Activated naive CD8-positive, alpha-beta T cell (primary cell): ENCODE measurements around the gene STEAP2.

ENCODE experiments used
- H3K27ac Mint-ChIP-seq: one replicate; pipeline ENCODE4 v1.8.0; 2021; ENCODE audit warnings: mixed read lengths
- H3K27me3 Mint-ChIP-seq: one replicate; pipeline ENCODE4 v1.8.0; 2021; ENCODE audit warnings: mixed read lengths
- H3K36me3 Mint-ChIP-seq: one replicate; pipeline ENCODE4 v1.8.0; 2021; ENCODE audit warnings: mixed read lengths
- H3K4me1 Mint-ChIP-seq: one replicate; pipeline ENCODE4 v1.8.0; 2021; ENCODE audit warnings: low read depth, mixed read lengths
- H3K4me3 Mint-ChIP-seq: one replicate; pipeline ENCODE4 v1.8.0; 2021; ENCODE audit warnings: mild to moderate bottlenecking, mixed read lengths
- H3K9me3 Mint-ChIP-seq: one replicate; pipeline ENCODE4 v1.8.0; 2021; ENCODE audit warnings: low read depth, mixed read lengths

Gene STEAP2

DNA sequence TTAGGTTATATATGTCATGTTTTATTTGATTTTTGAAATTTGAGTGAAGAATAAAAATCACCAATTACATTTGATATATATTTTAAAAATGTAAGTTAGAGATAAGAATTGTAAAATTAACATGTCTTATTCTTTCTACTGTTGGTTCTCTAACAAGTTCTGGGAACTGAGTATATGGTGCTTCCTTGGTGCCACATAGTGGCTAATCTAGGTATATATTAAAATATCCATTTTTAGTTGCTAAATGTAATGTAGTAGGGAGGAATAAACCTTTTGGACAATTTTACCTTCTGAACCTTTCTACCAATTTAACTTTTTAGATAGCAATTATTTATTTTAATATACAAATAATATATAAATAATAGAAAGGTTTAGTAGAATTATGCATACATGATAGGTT lies 50.9 kb downstream of the STEAP2 start:
- H3K36me3 Mint-ChIP-seq = no peaks in the 10 kb centered on the region
- H3K27ac Mint-ChIP-seq = no peak overlapping the region
- peaks cover 10% of the 10 kb centered on the region for H3K27me3 Mint-ChIP-seq
- no peaks in the 10 kb centered on the region for H3K9me3 Mint-ChIP-seq
- H3K4me1 Mint-ChIP-seq = no peaks in the 10 kb centered on the region
- H3K4me3 Mint-ChIP-seq = no peak overlapping the region

DNA sequence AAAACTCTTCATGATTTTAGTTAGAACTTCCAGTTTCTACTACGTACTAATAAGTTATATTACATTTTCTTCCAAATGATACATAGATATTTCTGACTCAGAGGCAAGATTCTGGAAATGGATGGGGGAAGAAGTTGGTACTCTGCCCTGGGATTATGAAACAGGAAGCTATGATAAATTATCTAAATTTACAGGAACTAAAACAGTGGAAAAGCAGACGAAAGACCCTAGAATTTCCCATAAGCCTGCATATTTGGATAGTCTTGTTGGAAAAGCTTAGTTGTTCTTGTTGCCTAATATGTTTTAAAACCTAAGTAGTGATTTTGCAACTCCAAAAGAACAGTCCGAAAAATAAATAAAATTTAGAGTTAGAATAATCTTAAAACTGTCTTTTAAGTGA lies 55.3 kb downstream of the STEAP2 start:
- Mint-ChIP-seq H3K4me1 (no peaks in the 10 kb centered on the region), H3K36me3 (no peaks in the 10 kb centered on the region), H3K9me3 (no peaks in the 10 kb centered on the region), H3K4me3 (no peak overlapping the region), H3K27me3 (peaks cover 10% of the 10 kb centered on the region), H3K27ac (no peak overlapping the region)

DNA sequence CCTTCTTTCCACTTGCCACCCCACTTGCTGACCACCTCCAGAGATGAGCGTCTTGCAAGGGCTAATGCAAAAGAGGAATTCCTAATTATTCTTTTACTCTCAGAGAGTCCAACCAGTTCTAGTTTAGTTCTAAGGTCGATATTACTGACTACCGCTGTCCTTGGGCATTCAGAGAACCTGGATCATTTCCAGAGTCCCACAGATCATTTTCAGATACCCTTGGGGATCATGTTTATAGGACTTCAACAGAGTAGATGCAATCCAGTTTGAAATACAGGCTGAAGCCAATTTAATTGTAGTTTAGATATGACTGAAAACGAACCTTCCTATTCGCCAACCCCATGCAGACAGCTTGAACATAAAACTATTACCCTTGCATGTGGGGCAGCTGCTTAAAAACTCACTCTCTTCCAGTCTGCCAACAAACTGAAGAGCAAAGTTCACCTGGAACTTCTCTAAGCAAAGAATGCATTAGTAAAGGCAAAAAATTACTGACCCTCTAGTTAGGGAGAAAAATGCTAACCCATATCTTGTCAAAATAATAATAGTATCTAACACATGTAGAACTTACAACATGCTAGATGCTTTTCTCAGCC lies 55.8 kb downstream of the STEAP2 start:
- H3K4me1 Mint-ChIP-seq = no peaks in the 10 kb centered on the region
- H3K27ac Mint-ChIP-seq = no peak overlapping the region
- H3K36me3 Mint-ChIP-seq = no peaks in the 10 kb centered on the region
- no peaks in the 10 kb centered on the region for H3K9me3 Mint-ChIP-seq
- no peak overlapping the region for H3K4me3 Mint-ChIP-seq
- H3K27me3 Mint-ChIP-seq = peaks cover 10% of the 10 kb centered on the region

GRCh38 chr7:90269163-90269562 lies 57.6 kb downstream of the STEAP2 start:
- H3K4me3 Mint-ChIP-seq = no peak overlapping the region
- peaks cover 10% of the 10 kb centered on the region for H3K27me3 Mint-ChIP-seq
- no peaks in the 10 kb centered on the region for H3K36me3 Mint-ChIP-seq
- H3K4me1 Mint-ChIP-seq = no peaks in the 10 kb centered on the region
- no peak overlapping the region for H3K27ac Mint-ChIP-seq
- H3K9me3 Mint-ChIP-seq = no peaks in the 10 kb centered on the region

DNA sequence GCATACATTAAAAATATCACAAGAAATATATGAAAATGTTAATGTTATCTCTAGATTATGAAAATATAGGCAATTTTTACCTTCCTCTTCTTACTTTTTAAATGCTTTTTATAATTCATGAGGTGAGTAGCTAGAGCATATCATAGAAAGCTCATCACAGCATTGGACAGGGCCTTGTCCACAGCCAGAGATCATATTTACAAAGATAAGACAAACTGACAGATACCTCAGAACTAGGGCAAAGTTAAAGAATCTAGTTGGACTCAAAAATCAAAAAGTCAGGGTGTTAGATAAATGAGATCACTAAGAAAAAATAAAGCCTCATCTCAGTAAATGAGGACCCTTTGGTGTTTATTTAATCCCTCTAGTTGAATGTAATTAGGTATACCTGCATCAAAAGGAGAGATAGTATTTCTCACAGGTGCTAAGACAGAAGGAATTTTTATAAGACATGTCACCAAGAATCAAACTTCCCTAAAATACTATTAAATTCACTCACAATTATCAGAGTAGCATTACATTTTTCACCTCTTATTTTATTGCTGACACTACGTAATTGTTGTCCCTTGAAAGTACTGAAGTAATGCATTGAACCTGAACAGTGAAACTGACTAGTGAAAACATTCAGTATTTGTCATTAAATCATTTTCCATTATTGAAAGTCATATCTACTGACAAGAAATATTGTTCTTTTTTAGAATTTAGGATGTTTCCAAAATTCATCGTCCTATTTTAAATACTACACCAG lies 59.1 kb downstream of the STEAP2 start:
- H3K36me3 Mint-ChIP-seq = no peaks in the 10 kb centered on the region
- no peak overlapping the region for H3K27ac Mint-ChIP-seq
- no peak overlapping the region for H3K4me3 Mint-ChIP-seq
- no peaks in the 10 kb centered on the region for H3K9me3 Mint-ChIP-seq
- peaks cover 6% of the 10 kb centered on the region for H3K27me3 Mint-ChIP-seq
- H3K4me1 Mint-ChIP-seq = no peaks in the 10 kb centered on the region

DNA sequence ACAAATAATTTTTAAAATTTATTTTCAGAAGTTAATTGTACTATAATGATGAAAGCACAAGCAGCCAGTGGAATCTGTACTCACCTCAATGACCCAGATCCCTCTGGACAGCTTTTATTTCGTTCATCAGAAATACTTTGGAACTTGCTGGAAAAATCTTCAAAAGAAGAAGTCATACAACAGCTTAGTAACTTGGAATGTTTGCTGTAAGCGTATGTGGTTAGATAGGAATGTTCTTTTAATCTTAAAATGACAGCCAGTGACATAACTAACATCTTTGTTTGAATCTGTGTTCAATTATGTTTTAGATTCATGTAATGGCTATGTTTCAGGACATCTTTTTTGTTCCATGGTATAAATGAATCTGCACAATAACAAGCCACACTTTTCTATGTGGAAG lies 60.2 kb downstream of the STEAP2 start:
- no peak overlapping the region for H3K4me3 Mint-ChIP-seq
- H3K36me3 Mint-ChIP-seq = no peaks in the 10 kb centered on the region
- H3K27ac Mint-ChIP-seq = no peak overlapping the region
- H3K9me3 Mint-ChIP-seq = no peaks in the 10 kb centered on the region
- H3K27me3 Mint-ChIP-seq = peaks cover 4% of the 10 kb centered on the region
- H3K4me1 Mint-ChIP-seq = no peaks in the 10 kb centered on the region

DNA sequence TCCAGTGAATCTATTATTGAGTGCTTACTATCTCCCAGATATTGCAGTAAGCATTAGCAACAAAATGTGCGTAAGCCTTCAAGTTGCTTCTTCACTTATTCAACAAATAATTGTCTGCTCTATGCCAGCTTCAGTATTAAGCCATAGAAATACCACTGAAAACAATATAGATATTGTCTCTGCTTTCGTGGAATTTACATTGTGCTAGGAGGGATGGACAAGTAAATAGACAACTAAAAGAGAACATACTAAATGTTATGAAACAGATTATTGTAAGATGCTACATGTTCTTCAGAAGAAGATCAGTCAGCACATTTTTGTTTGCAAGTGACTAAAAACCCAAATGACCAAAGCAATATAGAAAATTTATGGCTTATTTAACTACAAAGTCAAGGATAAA lies 60.7 kb downstream of the STEAP2 start:
- Mint-ChIP-seq H3K36me3 (no peaks in the 10 kb centered on the region), H3K27ac (no peak overlapping the region), H3K4me3 (no peak overlapping the region), H3K4me1 (no peaks in the 10 kb centered on the region), H3K27me3 (peaks cover 4% of the 10 kb centered on the region), H3K9me3 (no peaks in the 10 kb centered on the region)

DNA sequence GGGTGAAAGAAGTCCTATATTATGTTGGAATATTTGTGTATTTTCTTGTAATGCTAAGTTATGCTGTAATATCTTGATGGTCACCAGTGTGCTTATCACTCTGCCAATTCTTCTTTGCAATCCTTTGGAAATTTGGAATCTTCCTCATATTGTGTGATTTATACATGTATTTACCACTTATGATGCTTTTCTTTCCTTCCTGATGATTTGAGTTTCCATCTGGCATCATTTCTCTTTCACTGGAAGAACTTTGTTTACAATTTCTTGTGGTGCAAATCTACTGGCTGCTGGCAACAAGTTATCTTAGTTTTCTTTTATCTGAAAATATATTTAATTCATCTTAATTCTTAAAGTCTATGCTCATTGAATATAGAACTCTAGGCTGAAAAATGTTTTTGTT lies 62.6 kb downstream of the STEAP2 start:
- H3K4me1 Mint-ChIP-seq = no peaks in the 10 kb centered on the region
- H3K36me3 Mint-ChIP-seq = no peaks in the 10 kb centered on the region
- H3K9me3 Mint-ChIP-seq = no peaks in the 10 kb centered on the region
- peaks cover 4% of the 10 kb centered on the region for H3K27me3 Mint-ChIP-seq
- H3K27ac Mint-ChIP-seq = no peak overlapping the region
- H3K4me3 Mint-ChIP-seq = no peak overlapping the region

GRCh38 chr7:90276033-90276728 lies 64.6 kb downstream of the STEAP2 start:
- no peak overlapping the region for H3K4me3 Mint-ChIP-seq
- no peak overlapping the region for H3K27ac Mint-ChIP-seq
- H3K27me3 Mint-ChIP-seq = peaks cover 3% of the 10 kb centered on the region

More at GRCh38 chr7:90276033-90276728, 64.6 kb downstream of the STEAP2 start:
- no peaks in the 10 kb centered on the region for H3K4me1 Mint-ChIP-seq
- no peaks in the 10 kb centered on the region for H3K36me3 Mint-ChIP-seq
- H3K9me3 Mint-ChIP-seq = no peaks in the 10 kb centered on the region
